Breast epithelium (tissue), 4 donors: ENCODE data around the gene CNOT1. TPM values are rescaled to one million over a fixed set of nuclear protein-coding genes. Genes with fewer than 3 reads are reported as not detected.

Experiments
- DNase-seq, 2 donors: peaks; one replicate each; pipeline ENCODE4 v3.0.0-alpha.2; 2019; ENCODE audit warnings: low spot score in 2 of 2
- H3K27ac ChIP-seq, 2 donors: fragments of 200-600 bp; sonication (generic) in 1 of 2; one replicate each; pipeline ENCODE4 v1.5.1; 2016 to 2019; ENCODE audit warnings: mild to moderate bottlenecking in 1 of 2
- H3K27me3 ChIP-seq, 2 donors: fragments of 200-600 bp; sonication (generic) in 1 of 2; one replicate each; pipeline versions ENCODE4 v1.5.1 to v1.6.0; 2017 to 2019; ENCODE audit warnings: control low read depth in 1 of 2, mild to moderate bottlenecking in 1 of 2
- H3K36me3 ChIP-seq: fragments of 200-600 bp; one replicate; pipeline ENCODE4 v1.5.1; 2019
- H3K4me1 ChIP-seq, 2 donors: fragments of 200-600 bp; sonication (generic); one replicate each; pipeline ENCODE4 v1.5.1; 2016 to 2019; ENCODE audit warnings: control low read depth in 1 of 2
- H3K4me3 ChIP-seq, 3 donors: fragments of 200-600 bp; sonication (generic); 1 replicate in 2 of 3; 2 replicates in 1 of 3; pipeline ENCODE4 v1.5.1; 2016 to 2019; ENCODE audit warnings: mild to moderate bottlenecking in 3 of 3, moderate library complexity in 2 of 3
- H3K9me3 ChIP-seq, 2 donors: fragments of 200-600 bp; sonication (generic) in 1 of 2; one replicate each; pipeline ENCODE4 v1.5.1; 2016 to 2019; ENCODE audit warnings: control low read depth in 1 of 2
- POLR2A ChIP-seq: fragments of 450-650 bp; IDR thresholded peaks from one replicate; pipeline ENCODE4 v1.6.1; 2016; ENCODE audit warnings: antibody characterized with exemption, mild to moderate bottlenecking, moderate library complexity
- POLR2AphosphoS5 ChIP-seq, 3 donors: sonication (generic); formaldehyde crosslinking; IDR thresholded peaks; one replicate each; pipeline ENCODE4 v1.6.1; 2017; ENCODE audit warnings: antibody characterized with exemption in 3 of 3
- intact Hi-C: fragments of 100-400 bp; cut with DNase I; formaldehyde crosslinking; loops from one replicate; pipeline ENCODE4 v1.15.1; 2023; ENCODE audit warnings: low total_unique reads
- total RNA-seq, 3 donors: library from RNA; depleted of rRNA; stranded (reverse); fragments of >200 nt; gene quantifications; one replicate each; pipeline ENCODE4 v1.1.0, GENCODE V29; 2016
- TF ChIP-seq, protein P1 (sequence below), 3 donors: fragments of 450-650 bp; IDR thresholded peaks; one replicate each; pipeline ENCODE4 v1.5.1; 2016 to 2017; ENCODE audit warnings: antibody characterized with exemption in 3 of 3, mild to moderate bottlenecking in 3 of 3, moderate library complexity in 3 of 3

CNOT1 gene
- total RNA-seq, 3 donors from 2014 or later: 106 to 140 (median 117) TPM

DNA sequence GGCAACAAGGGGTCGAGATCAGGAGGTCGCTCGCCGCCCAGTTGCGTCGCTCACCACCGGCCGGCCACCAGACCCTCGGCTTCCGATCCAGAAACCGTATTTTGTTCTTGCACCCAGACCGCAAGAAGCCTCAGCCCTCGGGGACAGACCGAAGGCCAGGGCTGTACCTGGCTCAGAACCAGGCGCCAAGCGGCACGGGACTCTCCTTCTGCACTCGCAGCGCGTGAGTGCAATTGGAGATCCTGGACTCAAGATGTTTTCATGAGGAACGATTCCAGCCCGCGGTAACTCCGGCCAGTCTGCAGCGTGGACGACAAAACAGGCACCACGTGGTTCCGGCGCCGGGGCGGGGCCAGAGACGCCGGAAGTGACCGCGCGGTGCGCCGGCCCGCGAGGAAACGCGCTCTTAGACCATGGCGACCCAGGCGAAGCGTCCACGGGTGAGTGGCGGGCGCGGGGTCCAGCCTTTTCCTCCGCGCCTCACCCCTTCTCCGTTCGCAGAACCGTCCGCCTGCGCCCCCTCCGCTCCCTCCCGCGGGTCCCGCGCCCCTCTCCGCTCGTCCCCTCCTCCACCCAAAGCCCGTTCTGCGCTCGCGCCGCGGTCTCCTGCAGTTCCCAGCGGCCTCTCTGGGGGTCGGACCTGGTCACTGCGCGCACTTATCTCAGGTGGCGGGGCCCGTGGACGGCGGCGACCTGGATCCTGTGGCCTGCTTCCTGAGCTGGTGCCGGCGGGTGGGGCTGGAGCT is 114.3 kb downstream of the CNOT1 start, which contains the start of gene SETD6:
Gene SETD6 (plus strand): TSS at position 393 of the 746 bp plus-strand sequence. CDS start 21 bp downstream, at position 414.
- Histone ChIP-seq H3K9me3 (no peaks in the 10 kb centered on the region), H3K36me3 (peaks cover 3% of the 10 kb centered on the region), H3K4me3 (peak within 1 kb of the TSS; percentile 73 to 92 (median 82)), H3K4me1 (no peaks in the 10 kb centered on the region), H3K27ac (peak within 1 kb of the TSS; percentile 72 to 77), H3K27me3 (no peaks in the 10 kb centered on the region)
- intact Hi-C loops: no loop called here
- DNase-seq: peak; percentile 82 to 86
- TF ChIP-seq POLR2A: no peak
- TF ChIP-seq POLR2AphosphoS5 (IDR thresholded peaks at IDR 0.05): peak in 2 of 3 donors; percentile 12 to 25
- TF ChIP-seq, protein P1, sequence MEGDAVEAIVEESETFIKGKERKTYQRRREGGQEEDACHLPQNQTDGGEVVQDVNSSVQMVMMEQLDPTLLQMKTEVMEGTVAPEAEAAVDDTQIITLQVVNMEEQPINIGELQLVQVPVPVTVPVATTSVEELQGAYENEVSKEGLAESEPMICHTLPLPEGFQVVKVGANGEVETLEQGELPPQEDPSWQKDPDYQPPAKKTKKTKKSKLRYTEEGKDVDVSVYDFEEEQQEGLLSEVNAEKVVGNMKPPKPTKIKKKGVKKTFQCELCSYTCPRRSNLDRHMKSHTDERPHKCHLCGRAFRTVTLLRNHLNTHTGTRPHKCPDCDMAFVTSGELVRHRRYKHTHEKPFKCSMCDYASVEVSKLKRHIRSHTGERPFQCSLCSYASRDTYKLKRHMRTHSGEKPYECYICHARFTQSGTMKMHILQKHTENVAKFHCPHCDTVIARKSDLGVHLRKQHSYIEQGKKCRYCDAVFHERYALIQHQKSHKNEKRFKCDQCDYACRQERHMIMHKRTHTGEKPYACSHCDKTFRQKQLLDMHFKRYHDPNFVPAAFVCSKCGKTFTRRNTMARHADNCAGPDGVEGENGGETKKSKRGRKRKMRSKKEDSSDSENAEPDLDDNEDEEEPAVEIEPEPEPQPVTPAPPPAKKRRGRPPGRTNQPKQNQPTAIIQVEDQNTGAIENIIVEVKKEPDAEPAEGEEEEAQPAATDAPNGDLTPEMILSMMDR (IDR thresholded peaks at IDR 0.05): peak; percentile 21 to 36 (median 29)

DNA sequence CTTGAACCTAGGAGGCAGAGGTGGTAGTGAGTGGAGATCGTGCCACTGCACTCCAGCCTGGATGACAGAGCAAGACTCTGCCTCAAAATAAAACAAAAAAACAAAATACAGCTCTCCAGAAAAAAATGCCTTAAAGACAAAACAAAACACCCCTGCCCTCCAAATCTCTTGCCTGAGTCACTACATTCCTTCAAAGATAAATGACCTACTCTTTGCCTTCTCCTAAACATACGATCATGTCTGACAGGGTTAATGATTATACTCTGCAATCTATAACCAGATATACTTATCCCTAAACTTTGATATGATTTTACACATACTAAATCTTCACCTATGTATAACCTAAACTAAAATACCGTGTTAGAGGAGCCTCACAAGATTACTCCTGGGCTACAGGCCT is 115.8 kb downstream of the CNOT1 start:
- Histone ChIP-seq H3K36me3 (peaks cover 3% of the 10 kb centered on the region), H3K27me3 (no peaks in the 10 kb centered on the region), H3K9me3 (no peaks in the 10 kb centered on the region), H3K27ac (no peak overlapping the region), H3K4me1 (no peaks in the 10 kb centered on the region), H3K4me3 (no peak overlapping the region)
- TF ChIP-seq, protein P1 (IDR thresholded peaks at IDR 0.05): no peak
- TF ChIP-seq POLR2A (no peak), POLR2AphosphoS5 (IDR thresholded peaks at IDR 0.05) (no peak)
- intact Hi-C loops: no loop called here
- no peak for DNase-seq

DNA sequence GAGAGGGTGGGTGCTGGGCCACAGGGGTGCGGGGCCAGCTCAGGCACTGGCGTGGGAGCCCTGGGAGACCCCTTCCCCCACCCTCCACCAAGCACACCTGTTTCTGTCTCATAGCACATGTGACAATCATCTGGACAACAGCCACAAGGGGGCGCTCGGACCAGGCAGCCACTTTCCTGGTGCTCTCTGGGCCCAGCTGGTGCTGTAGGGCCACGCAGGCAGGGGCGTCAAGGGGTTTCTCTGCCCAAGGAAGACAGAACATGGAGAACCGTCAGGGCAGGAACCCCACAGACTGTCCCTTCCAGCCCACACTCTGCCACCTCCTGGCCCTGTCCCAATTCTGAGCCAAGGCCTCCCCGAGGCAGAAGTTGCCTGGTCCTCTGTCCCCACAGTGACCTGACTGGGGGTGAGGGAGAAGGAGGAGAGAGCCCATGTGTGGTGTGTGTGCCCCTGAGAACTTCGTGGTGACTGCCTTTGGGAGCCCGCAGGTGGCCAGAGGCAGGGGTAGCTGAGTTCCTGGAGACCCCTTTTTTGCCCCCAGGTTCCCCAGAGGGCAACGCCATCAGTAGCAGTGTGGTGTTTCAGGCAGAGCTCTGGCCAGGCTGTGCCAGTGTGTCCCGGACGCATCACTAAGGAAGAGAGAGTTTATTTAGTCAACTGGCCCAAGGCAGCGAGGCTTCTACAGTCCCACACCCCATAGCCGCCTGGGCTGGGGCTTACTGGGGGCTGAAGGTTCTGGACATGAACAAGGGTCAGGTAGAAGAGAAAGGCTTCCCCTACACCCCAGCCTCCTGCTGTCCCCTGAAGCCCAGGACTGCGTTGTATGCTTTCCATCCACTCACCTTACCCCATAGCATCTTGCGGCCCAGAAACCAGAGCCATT is 117.5 kb downstream of the CNOT1 start:
- H3K4me3 ChIP-seq: no peak overlapping the region
- DNase-seq: peak in 1 of 2 donors; percentile 74
- H3K4me1 ChIP-seq: no peaks in the 10 kb centered on the region
- H3K9me3 ChIP-seq: no peaks in the 10 kb centered on the region
- intact Hi-C loops: no loop called here
- H3K36me3 ChIP-seq: no peaks in the 10 kb centered on the region
- no peak for TF ChIP-seq POLR2AphosphoS5 (IDR thresholded peaks at IDR 0.05)
- TF ChIP-seq, protein P1 (IDR thresholded peaks at IDR 0.05): peak; percentile 47 to 54 (median 51)
- H3K27ac ChIP-seq: no peak overlapping the region
- H3K27me3 ChIP-seq: no peaks in the 10 kb centered on the region

DNA sequence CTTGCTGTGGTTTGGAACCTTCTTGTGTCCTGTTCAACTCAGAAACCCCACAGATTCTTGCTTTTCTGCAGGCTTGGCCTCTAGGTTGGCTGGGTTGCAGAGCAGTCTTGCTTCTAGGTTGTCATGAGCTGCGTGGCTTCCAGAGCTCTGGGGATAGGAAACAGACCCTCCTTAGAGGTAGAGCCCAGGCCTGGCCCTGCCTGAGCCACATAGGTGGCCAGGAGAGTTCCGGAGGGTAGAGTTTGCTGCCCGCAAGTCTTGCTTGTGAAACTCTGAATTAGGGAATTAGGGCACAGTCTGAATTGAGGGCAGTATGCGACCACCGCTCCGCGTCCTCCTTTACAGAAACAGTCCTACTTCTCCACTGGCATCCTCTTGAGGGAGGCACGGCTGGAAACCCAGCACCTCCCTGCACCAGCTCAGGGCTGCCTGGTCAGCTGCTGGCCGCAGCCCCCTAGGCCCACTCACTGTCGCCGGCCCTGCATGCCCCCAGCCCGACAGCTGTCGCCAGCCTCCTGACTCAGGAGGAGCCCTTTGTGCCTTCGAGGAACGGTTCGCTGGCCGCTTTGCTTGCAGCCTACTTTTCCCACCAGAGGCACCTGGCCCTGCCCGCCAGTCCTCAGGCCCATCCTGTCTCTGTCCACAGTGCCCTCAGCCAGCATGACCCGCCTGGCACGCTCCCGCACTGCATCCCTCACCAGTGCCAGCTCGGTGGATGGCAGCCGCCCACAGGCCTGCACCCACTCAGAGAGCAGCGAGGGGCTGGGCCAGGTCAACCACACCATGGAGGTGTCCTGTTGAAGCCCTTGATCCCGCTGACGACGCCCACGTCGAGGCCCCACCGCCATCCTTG is 118.6 kb downstream of the CNOT1 start:
- Histone ChIP-seq H3K27me3 (no peaks in the 10 kb centered on the region), H3K4me3 (no peak overlapping the region), H3K4me1 (no peaks in the 10 kb centered on the region), H3K36me3 (no peaks in the 10 kb centered on the region), H3K9me3 (no peaks in the 10 kb centered on the region), H3K27ac (no peak overlapping the region)
- TF ChIP-seq POLR2AphosphoS5 (IDR thresholded peaks at IDR 0.05) (no peak), POLR2A (no peak)
- TF ChIP-seq, protein P1 (IDR thresholded peaks at IDR 0.05): no peak
- intact Hi-C loops: loop anchor here (1.0 kb wide), 1 partner anchor 13 kb away; no protein-coding TSS in a partner anchor
- DNase-seq: no peak
